ENCODE measurements around the gene DSG3. TPM values are rescaled to one million over a fixed set of nuclear protein-coding genes. Genes with fewer than 3 reads are reported as not detected.

Gene DSG3
- total RNA-seq, 1 donor from 2014 or later = not detected

DNA sequence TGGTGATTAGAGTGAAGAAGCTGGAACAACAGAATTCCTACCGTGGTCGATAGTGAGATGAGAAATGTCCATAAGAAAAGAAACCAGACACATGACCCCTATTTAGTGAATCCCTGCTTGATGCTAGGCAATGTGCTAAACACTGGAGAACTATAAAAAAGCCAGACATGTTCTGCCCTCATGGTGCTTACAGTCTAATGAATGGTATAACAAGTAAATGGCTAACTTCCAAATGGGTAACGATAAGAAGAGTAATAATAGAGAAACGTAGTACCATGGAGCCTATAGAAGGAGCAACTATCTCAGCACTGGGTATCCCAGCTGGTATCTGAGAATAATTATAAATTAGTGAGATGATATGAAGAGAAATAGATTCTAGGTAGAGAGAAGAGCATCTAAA, 55.5 kb downstream of the DSG3 start:
- Histone ChIP-seq H3K4me1 (peaks cover 19% of the 10 kb centered on the region), H3K36me3 (no peaks in the 10 kb centered on the region), H3K4me3 (no peak overlapping the region), H3K9ac (no peak overlapping the region), H3K9me3 (ENCODE audit: low read depth) (no peaks in the 10 kb centered on the region), H3K79me2 (ENCODE audit: low read depth) (peaks cover 95% of the 10 kb centered on the region), H2AFZ (replicated peaks) (no peak overlapping the region), H3K27me3 (no peaks in the 10 kb centered on the region), H3K27ac (no peak overlapping the region), H3K4me2 (no peak overlapping the region), H4K20me1 (ENCODE audit: low read depth) (peaks cover 4% of the 10 kb centered on the region), H3F3A (ENCODE audit: low read depth) (no peaks in the 10 kb centered on the region)
- no peaks in the 10 kb centered on the region for H3K36me3 Mint-ChIP-seq
- peaks cover 7% of the 10 kb centered on the region for H3K4me1 Mint-ChIP-seq
- no peak overlapping the region for H3K27ac Mint-ChIP-seq
- H3K4me3 Mint-ChIP-seq = no peak overlapping the region
- TF ChIP-seq EZH2phosphoT487 (IDR thresholded peaks at IDR 0.05) = no peak
- no peak for TF ChIP-seq EZH2 (IDR thresholded peaks at IDR 0.05)
- TF ChIP-seq, protein P1, sequence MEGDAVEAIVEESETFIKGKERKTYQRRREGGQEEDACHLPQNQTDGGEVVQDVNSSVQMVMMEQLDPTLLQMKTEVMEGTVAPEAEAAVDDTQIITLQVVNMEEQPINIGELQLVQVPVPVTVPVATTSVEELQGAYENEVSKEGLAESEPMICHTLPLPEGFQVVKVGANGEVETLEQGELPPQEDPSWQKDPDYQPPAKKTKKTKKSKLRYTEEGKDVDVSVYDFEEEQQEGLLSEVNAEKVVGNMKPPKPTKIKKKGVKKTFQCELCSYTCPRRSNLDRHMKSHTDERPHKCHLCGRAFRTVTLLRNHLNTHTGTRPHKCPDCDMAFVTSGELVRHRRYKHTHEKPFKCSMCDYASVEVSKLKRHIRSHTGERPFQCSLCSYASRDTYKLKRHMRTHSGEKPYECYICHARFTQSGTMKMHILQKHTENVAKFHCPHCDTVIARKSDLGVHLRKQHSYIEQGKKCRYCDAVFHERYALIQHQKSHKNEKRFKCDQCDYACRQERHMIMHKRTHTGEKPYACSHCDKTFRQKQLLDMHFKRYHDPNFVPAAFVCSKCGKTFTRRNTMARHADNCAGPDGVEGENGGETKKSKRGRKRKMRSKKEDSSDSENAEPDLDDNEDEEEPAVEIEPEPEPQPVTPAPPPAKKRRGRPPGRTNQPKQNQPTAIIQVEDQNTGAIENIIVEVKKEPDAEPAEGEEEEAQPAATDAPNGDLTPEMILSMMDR (IDR thresholded peaks at IDR 0.05) = no peak
- peaks cover 2% of the 10 kb centered on the region for H3K9me3 Mint-ChIP-seq
- H3K27me3 Mint-ChIP-seq (ENCODE audit: insufficient read depth, low read depth) = peaks cover 8% of the 10 kb centered on the region
- DNase-seq (ENCODE audit: low spot score) = no peak

DNA sequence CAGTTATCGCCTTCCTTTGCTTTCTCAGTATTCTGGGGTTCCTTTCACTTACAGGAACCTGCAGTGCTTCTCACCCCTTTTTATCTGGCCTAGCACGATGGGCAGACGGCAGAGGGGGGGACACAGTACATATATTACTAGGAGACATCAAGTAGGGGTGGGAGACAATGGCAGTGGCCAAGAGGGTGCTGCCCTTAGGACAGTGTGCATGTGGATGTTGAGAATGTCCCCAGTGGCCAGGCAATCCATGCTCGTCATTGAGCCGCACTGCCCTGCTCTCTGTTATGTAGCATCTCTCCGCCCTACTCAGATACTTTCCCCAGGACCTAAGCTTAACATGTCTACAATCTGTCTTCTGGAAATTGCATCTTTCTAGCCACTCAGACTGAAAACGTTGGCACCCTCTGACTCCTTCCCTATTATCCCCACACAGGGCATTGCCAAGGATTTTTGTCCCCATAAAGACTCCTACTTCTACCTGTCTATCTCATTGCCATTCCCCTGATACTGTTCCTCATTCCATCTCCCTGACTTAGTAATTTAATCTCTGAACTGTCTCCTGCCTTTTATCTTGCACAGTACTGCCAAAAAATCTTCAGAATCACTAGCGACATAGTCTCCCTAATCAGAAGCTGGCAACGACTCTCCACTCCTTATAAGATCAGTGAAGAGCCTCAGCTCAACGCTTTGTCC, 57.1 kb downstream of the DSG3 start:
- Histone ChIP-seq H3K4me1 (peaks cover 12% of the 10 kb centered on the region), H3K9me3 (ENCODE audit: low read depth) (no peaks in the 10 kb centered on the region), H3K79me2 (ENCODE audit: low read depth) (peaks cover 99% of the 10 kb centered on the region), H3K27ac (no peak overlapping the region), H3K36me3 (no peaks in the 10 kb centered on the region), H4K20me1 (ENCODE audit: low read depth) (peaks cover 4% of the 10 kb centered on the region), H3K4me3 (no peak overlapping the region), H2AFZ (replicated peaks) (no peak overlapping the region), H3F3A (ENCODE audit: low read depth) (no peaks in the 10 kb centered on the region), H3K27me3 (no peaks in the 10 kb centered on the region), H3K4me2 (no peak overlapping the region), H3K9ac (no peak overlapping the region)
- Mint-ChIP-seq H3K4me1 (no peaks in the 10 kb centered on the region), H3K27me3 (ENCODE audit: insufficient read depth, low read depth) (peaks cover 3% of the 10 kb centered on the region), H3K27ac (no peak overlapping the region), H3K36me3 (no peaks in the 10 kb centered on the region), H3K9me3 (peaks cover 2% of the 10 kb centered on the region), H3K4me3 (no peak overlapping the region)
- no peak for DNase-seq (ENCODE audit: low spot score)
- TF ChIP-seq EZH2phosphoT487 (IDR thresholded peaks at IDR 0.05) = no peak
- TF ChIP-seq, protein P1 (IDR thresholded peaks at IDR 0.05) = no peak
- TF ChIP-seq EZH2 (IDR thresholded peaks at IDR 0.05) = no peak

DNA sequence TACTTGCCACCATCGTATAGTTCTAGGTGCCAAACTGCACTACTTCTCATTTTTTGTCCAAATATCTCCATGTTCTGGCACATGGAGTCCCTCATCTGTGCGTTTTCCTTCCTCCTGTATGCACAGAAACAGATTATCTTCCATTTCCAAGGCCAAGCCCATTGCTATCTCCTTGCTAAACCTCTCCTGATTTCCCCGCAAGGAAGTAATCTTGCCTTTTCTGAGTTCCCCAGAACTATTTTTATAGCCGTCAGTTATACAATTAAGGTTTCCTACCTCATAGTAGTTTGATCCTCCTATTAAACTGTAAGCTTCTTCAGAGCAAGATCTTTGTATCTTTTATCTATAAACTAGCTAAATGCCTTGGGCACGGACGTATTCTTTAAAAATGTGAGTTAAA, 57.6 kb downstream of the DSG3 start:
- Histone ChIP-seq H3K9ac (no peak overlapping the region), H3K36me3 (no peaks in the 10 kb centered on the region), H3K27ac (no peak overlapping the region), H3K4me3 (no peak overlapping the region), H3K4me2 (no peak overlapping the region), H4K20me1 (ENCODE audit: low read depth) (peaks cover 4% of the 10 kb centered on the region), H3F3A (ENCODE audit: low read depth) (no peaks in the 10 kb centered on the region), H3K9me3 (ENCODE audit: low read depth) (no peaks in the 10 kb centered on the region), H2AFZ (replicated peaks) (no peak overlapping the region), H3K27me3 (no peaks in the 10 kb centered on the region), H3K4me1 (peaks cover 7% of the 10 kb centered on the region), H3K79me2 (ENCODE audit: low read depth) (peaks cover 99% of the 10 kb centered on the region)
- peaks cover 2% of the 10 kb centered on the region for H3K9me3 Mint-ChIP-seq
- no peak for TF ChIP-seq EZH2phosphoT487 (IDR thresholded peaks at IDR 0.05)
- TF ChIP-seq EZH2 (IDR thresholded peaks at IDR 0.05) = no peak
- TF ChIP-seq, protein P1 (IDR thresholded peaks at IDR 0.05) = no peak
- no peak for DNase-seq (ENCODE audit: low spot score)
- H3K4me1 Mint-ChIP-seq = no peaks in the 10 kb centered on the region
- no peak overlapping the region for H3K27ac Mint-ChIP-seq
- H3K4me3 Mint-ChIP-seq = no peak overlapping the region
- no peaks in the 10 kb centered on the region for H3K36me3 Mint-ChIP-seq
- H3K27me3 Mint-ChIP-seq (ENCODE audit: insufficient read depth, low read depth) = peaks cover under 1% of the 10 kb centered on the region

Data from neural progenitor cell (in vitro differentiated cells).